Thyroid gland (tissue), 4 donors: Measurements from ENCODE around the gene GPR35.

Experiments
- CTCF ChIP-seq, 6 experiments: fragments of 200-600 bp in 3 of 6; fragments of 450-650 bp in 3 of 6; sonication (generic) in 3 of 6; IDR thresholded peaks; one replicate each; pipeline ENCODE4 v1.5.1; 2016 to 2019; ENCODE audit warnings: antibody characterized with exemption in 6 of 6, mild to moderate bottlenecking in 2 of 6, inconsistent platforms in 1 of 6, moderate library complexity in 1 of 6
- POLR2A ChIP-seq, 2 donors: fragments of 450-650 bp; IDR thresholded peaks; one replicate each; pipeline ENCODE4 v1.6.1; 2017; ENCODE audit warnings: antibody characterized with exemption in 2 of 2, mild to moderate bottlenecking in 2 of 2, moderate library complexity in 1 of 2

DNA sequence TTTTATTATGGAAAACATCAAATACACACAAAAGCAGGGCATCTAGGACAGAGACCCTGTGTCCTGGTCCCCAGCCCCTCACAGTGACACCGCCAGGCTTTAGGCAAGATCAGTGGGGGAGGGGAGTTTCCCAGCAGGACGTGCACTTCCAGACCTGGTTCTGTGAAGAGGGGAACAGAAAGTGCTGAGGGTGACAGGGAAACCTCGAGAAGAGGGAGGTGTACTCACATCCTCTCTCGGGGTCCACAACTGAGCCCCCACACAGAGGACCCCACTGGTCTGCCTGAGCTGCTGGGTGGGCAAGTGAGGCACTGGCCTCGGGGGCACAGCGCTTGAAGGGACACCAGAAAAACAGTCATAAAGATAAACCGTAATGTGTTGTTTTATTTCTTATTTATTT lies 4.4 kb upstream of the GPR35 start:
- TF ChIP-seq CTCF (IDR thresholded peaks at IDR 0.05) (no peak), POLR2A (IDR thresholded peaks at IDR 0.05) (no peak)
